Lung (tissue), 12 donors: Measurements from ENCODE around the gene GNG8. TPM values are rescaled to one million over a fixed set of nuclear protein-coding genes. Genes with fewer than 3 reads are reported as not detected.

Source experiments
- ATAC-seq: fragments of 200-7000 bp; cut with Tn5 transposase; one replicate; pipeline ENCODE4 v1.9.1; 2020; ENCODE audit warnings: moderate number of reproducible peaks; ENCODE audit not compliant: insufficient read depth, low FRiP score
- DNase-seq, 3 donors: peaks; one replicate each; pipeline ENCODE4 v3.0.0-alpha.2; 2013 to 2017
- H3K27ac ChIP-seq, 2 donors: one replicate each; pipeline ENCODE4 v1.5.1; 2013; ENCODE audit warnings: mild to moderate bottlenecking in 2 of 2, moderate library complexity in 2 of 2, control low read depth in 1 of 2, inconsistent platforms in 1 of 2, low read depth in 1 of 2, low read length in 1 of 2
- H3K27me3 ChIP-seq, 3 donors: one replicate each; pipeline ENCODE4 v1.5.1; 2013; ENCODE audit warnings: low read length in 2 of 3; ENCODE audit not compliant: control insufficient read depth in 3 of 3, insufficient read depth in 3 of 3
- H3K36me3 ChIP-seq, 4 donors: one replicate each; pipeline ENCODE4 v1.5.1; 2013; ENCODE audit warnings: low read length in 4 of 4, mild to moderate bottlenecking in 1 of 4, moderate library complexity in 1 of 4; ENCODE audit not compliant: control insufficient read depth in 4 of 4, insufficient read depth in 4 of 4
- H3K4me1 ChIP-seq, 5 donors: one replicate each; pipeline ENCODE4 v1.5.1; 2013; ENCODE audit warnings: low read length in 5 of 5, mild to moderate bottlenecking in 2 of 5, moderate library complexity in 1 of 5; ENCODE audit not compliant: control insufficient read depth in 5 of 5, insufficient read depth in 5 of 5
- H3K4me3 ChIP-seq: one replicate; pipeline ENCODE4 v1.5.1; 2013; ENCODE audit warnings: mild to moderate bottlenecking, control low read depth, moderate library complexity
- H3K9ac ChIP-seq, 2 donors: one replicate each; pipeline ENCODE4 v1.5.1; 2013; ENCODE audit warnings: low read length in 2 of 2, control low read depth in 1 of 2; ENCODE audit not compliant: insufficient read depth in 1 of 2
- H3K9me3 ChIP-seq, 4 donors: one replicate each; pipeline ENCODE4 v1.5.1; 2013; ENCODE audit warnings: low read length in 3 of 4, mild to moderate bottlenecking in 1 of 4, moderate library complexity in 1 of 4; ENCODE audit not compliant: control insufficient read depth in 4 of 4, insufficient read depth in 3 of 4
- WGBS, 2 donors: extraction: QIAGEN DNeasy Blood & Tissue Kit; methylation state at CpG; one replicate each; pipeline ENCODE4 v1.1.7; 2013; 5-methylcytosine and 5-hydroxymethylcytosine counted together
- polyA plus RNA-seq, 2 donors: library from polyadenylated mRNA; stranded (reverse); fragments of 200-250 nt; gene quantifications; one replicate each; pipeline ENCODE4 v1.2.1, GENCODE V29; 2013
- total RNA-seq, 2 donors: library from RNA; depleted of rRNA in 1 of 2; stranded (reverse); fragments of >200 nt in 1 of 2; gene quantifications; one replicate each; pipeline ENCODE4 v1.2.1, GENCODE V29; 2014 to 2021
- TF ChIP-seq, protein P1 (sequence below): IDR thresholded peaks from 2 replicates; pipeline ENCODE4 v1.5.1; 2012; ENCODE audit warnings: mild to moderate bottlenecking; ENCODE audit errors: control extremely low read depth, extremely low read depth
- donor health status: control.
- donor health status: control.
- donor health status: Bipolar disorder and iron deficiency.
- donor health status: healthy.
- donor health status: DM: yes; HTN: yes; CAD: no.

The GNG8 gene
- total and polyA plus RNA-seq, 4 donors: not detected

DNA sequence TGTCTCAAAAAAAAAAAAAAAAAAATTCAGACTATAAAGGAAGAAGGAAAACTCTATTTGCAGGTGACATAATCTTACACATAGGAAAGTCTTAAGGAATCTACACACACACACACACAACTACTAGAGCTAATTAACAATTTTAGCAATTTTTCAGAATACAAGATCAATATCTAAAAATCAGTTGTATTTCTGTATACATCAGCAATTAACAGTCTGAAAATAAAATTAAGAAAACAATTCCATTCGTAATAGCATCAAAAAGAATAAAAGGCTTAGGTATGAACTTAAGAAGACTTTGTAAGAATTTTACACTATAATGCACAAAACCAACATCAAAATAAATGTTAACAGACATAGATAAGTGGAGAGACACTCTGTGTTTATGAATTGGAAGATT is 50.5 kb downstream of the GNG8 start:
- no peaks in the 10 kb centered on the region for H3K4me1 ChIP-seq
- TF ChIP-seq, protein P1, sequence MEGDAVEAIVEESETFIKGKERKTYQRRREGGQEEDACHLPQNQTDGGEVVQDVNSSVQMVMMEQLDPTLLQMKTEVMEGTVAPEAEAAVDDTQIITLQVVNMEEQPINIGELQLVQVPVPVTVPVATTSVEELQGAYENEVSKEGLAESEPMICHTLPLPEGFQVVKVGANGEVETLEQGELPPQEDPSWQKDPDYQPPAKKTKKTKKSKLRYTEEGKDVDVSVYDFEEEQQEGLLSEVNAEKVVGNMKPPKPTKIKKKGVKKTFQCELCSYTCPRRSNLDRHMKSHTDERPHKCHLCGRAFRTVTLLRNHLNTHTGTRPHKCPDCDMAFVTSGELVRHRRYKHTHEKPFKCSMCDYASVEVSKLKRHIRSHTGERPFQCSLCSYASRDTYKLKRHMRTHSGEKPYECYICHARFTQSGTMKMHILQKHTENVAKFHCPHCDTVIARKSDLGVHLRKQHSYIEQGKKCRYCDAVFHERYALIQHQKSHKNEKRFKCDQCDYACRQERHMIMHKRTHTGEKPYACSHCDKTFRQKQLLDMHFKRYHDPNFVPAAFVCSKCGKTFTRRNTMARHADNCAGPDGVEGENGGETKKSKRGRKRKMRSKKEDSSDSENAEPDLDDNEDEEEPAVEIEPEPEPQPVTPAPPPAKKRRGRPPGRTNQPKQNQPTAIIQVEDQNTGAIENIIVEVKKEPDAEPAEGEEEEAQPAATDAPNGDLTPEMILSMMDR: no peak
- WGBS, 2 donors: 93 to 98% methylated on average over 1 of the region's 1 CpG

More for the DNA sequence above, 50.5 kb downstream of the GNG8 start:
- DNase-seq: no peak
- H3K4me3 ChIP-seq: no peak overlapping the region
- H3K27ac ChIP-seq: no peak overlapping the region
- no peak overlapping the region for H3K9ac ChIP-seq
- no peaks in the 10 kb centered on the region for H3K9me3 ChIP-seq
- no peaks in the 10 kb centered on the region for H3K27me3 ChIP-seq
- H3K36me3 ChIP-seq: no peaks in the 10 kb centered on the region
- ATAC-seq: no peak

Other genes starting within 250 kb of the GNG8 start
- 10 to 100 TPM; 19.7 to 45.7 TPM for gene CCDC8, start 222.6 kb downstream of the GNG8 start, total RNA-seq
- gene CCDC8, start 222.6 kb downstream of the GNG8 start, polyA plus RNA-seq: 1 to 10 TPM; 3.9 to 6.2 TPM
- gene PNMA8C, start 207.3 kb downstream of the GNG8 start, total RNA-seq: 1 to 10 TPM in 1 of 2 donors, under 1 TPM in 1; 0.77 to 1.2 TPM
- gene PNMA8C, start 207.3 kb downstream of the GNG8 start, polyA plus RNA-seq: under 1 TPM; 0.04 to 0.17 TPM
- 10 to 100 TPM in 1 of 2 donors, 1 to 10 TPM in 1; 8.4 to 13.1 TPM for gene PNMA8A, start 164.6 kb downstream of the GNG8 start, total RNA-seq
- 1 to 10 TPM in 1 of 2 donors, under 1 TPM in 1; 0.37 to 2.3 TPM for gene PNMA8A, start 164.6 kb downstream of the GNG8 start, polyA plus RNA-seq
- 1 to 10 TPM; 1.8 to 4.1 TPM for gene PNMA8B, start 140.3 kb downstream of the GNG8 start, total RNA-seq
- gene PNMA8B, start 140.3 kb downstream of the GNG8 start, polyA plus RNA-seq: under 1 TPM; 0.48 to 0.59 TPM
- gene CALM3, start 34.9 kb downstream of the GNG8 start, total RNA-seq: 100 to 1,000 TPM; 126 to 180 TPM
- 100 to 1,000 TPM; 144 to 202 TPM for gene CALM3, start 34.9 kb downstream of the GNG8 start, polyA plus RNA-seq
- gene PTGIR, start 11.1 kb downstream of the GNG8 start, total RNA-seq: 10 to 100 TPM in 1 of 2 donors, 1 to 10 TPM in 1; 7.8 to 13.2 TPM
- 10 to 100 TPM in 1 of 2 donors, 1 to 10 TPM in 1; 9.6 to 37.0 TPM for gene PTGIR, start 11.1 kb downstream of the GNG8 start, polyA plus RNA-seq
- gene DACT3, start 25.0 kb upstream of the GNG8 start, total RNA-seq: 10 to 100 TPM in 1 of 2 donors, 1 to 10 TPM in 1; 7.8 to 14.0 TPM
- gene DACT3, start 25.0 kb upstream of the GNG8 start, polyA plus RNA-seq: 1 to 10 TPM; 2.8 to 3.9 TPM
- gene PRKD2, start 80.9 kb upstream of the GNG8 start, total RNA-seq: 10 to 100 TPM; 52.1 to 56.2 TPM
- 10 to 100 TPM; 35.5 to 38.1 TPM for gene PRKD2, start 80.9 kb upstream of the GNG8 start, polyA plus RNA-seq
- gene FKRP, start 109.9 kb upstream of the GNG8 start, total RNA-seq: 10 to 100 TPM; 16.1 to 23.9 TPM
- 10 to 100 TPM; 10.8 to 14.4 TPM for gene FKRP, start 109.9 kb upstream of the GNG8 start, polyA plus RNA-seq
- gene STRN4, start 110.2 kb upstream of the GNG8 start, total RNA-seq: 10 to 100 TPM; 71.6 to 86.8 TPM
- 10 to 100 TPM; 71.9 to 86.6 TPM for gene STRN4, start 110.2 kb upstream of the GNG8 start, polyA plus RNA-seq
- gene SLC1A5, start 152.4 kb upstream of the GNG8 start, total RNA-seq: 100 to 1,000 TPM in 1 of 2 donors, 10 to 100 TPM in 1; 38.2 to 216 TPM
- gene SLC1A5, start 152.4 kb upstream of the GNG8 start, polyA plus RNA-seq: 100 to 1,000 TPM in 1 of 2 donors, 10 to 100 TPM in 1; 97.0 to 116 TPM
- gene AP2S1, start 214.6 kb upstream of the GNG8 start, total RNA-seq: 100 to 1,000 TPM in 1 of 2 donors, 10 to 100 TPM in 1; 73.0 to 190 TPM
- 100 to 1,000 TPM; 122 to 191 TPM for gene AP2S1, start 214.6 kb upstream of the GNG8 start, polyA plus RNA-seq
- 10 to 100 TPM; 48.8 to 53.5 TPM for gene ARHGAP35, start 224.8 kb upstream of the GNG8 start, total RNA-seq
- 10 to 100 TPM; 12.2 to 24.2 TPM for gene ARHGAP35, start 224.8 kb upstream of the GNG8 start, polyA plus RNA-seq